ENCODE results near the gene ATP2B2. TPM values are rescaled to one million over a fixed set of nuclear protein-coding genes. Genes with fewer than 3 reads are reported as not detected.

ATP2B2 gene
- total and polyA plus RNA-seq, 2 donors, result 0.13 to 0.53 TPM

GRCh38 chr3:10523561-10523960, 18.2 kb upstream of the ATP2B2 start:
- Histone ChIP-seq H3K4me1 (ENCODE audit: insufficient read depth) (no peaks in the 10 kb centered on the region), H3K36me3 (ENCODE audit: insufficient read depth) (no peaks in the 10 kb centered on the region), H3K27ac (ENCODE audit: low read depth) (no peak overlapping the region), H3K4me3 (ENCODE audit: low read depth, low read length) (no peak overlapping the region)
- 52% methylated on average over 5 of the region's 5 CpGs for WGBS
- DNase-seq (ENCODE audit: extremely low spot score), result no peak

GRCh38 chr3:10522646-10523303, 17.4 kb upstream of the ATP2B2 start:
- Histone ChIP-seq H3K36me3 (ENCODE audit: insufficient read depth) (no peaks in the 10 kb centered on the region), H3K4me3 (ENCODE audit: low read depth, low read length) (no peak overlapping the region), H3K27ac (ENCODE audit: low read depth) (no peak overlapping the region), H3K4me1 (ENCODE audit: insufficient read depth) (no peaks in the 10 kb centered on the region)
- no peak for DNase-seq (ENCODE audit: extremely low spot score)
- WGBS, result 75% methylated on average over 3 of the region's 3 CpGs

GRCh38 chr3:10521772-10522441, 16.5 kb upstream of the ATP2B2 start:
- Histone ChIP-seq H3K36me3 (ENCODE audit: insufficient read depth) (no peaks in the 10 kb centered on the region), H3K4me1 (ENCODE audit: insufficient read depth) (no peaks in the 10 kb centered on the region), H3K4me3 (ENCODE audit: low read depth, low read length) (no peak overlapping the region), H3K27ac (ENCODE audit: low read depth) (no peak overlapping the region)
- no peak for DNase-seq (ENCODE audit: extremely low spot score)
- 65% methylated on average over 6 of the region's 6 CpGs for WGBS

DNA sequence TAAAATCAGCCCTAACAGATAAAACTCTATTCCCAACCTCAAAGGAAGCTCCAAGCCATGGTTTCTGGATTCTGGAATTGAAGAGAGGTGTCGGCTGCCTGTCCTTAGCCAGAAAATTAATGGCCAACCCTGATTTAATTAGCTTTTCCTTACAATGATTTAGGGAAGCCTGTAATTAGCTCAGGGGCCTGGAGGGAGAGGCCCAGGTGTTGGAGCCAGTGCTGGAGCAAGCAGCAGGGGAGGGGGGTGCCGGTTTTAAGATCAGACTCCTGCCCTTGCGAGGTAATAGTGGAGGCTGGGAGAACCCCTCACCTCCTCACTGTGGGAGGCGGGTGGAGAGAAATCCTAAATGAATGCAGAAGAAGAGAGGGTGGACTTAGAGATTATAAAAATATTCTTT, 14.7 kb upstream of the ATP2B2 start:
- no peak overlapping the region for H3K4me3 ChIP-seq (ENCODE audit: low read depth, low read length)
- H3K4me1 ChIP-seq (ENCODE audit: insufficient read depth), result no peaks in the 10 kb centered on the region
- H3K27ac ChIP-seq (ENCODE audit: low read depth), result no peak overlapping the region
- no peaks in the 10 kb centered on the region for H3K36me3 ChIP-seq (ENCODE audit: insufficient read depth)
- WGBS, result 64% methylated on average over 4 of the region's 4 CpGs
- no peak for DNase-seq (ENCODE audit: extremely low spot score)

- Histone ChIP-seq H3K36me3 (ENCODE audit: insufficient read depth) (no peaks in the 10 kb centered on the region), H3K4me1 (ENCODE audit: insufficient read depth) (no peaks in the 10 kb centered on the region), H3K4me3 (ENCODE audit: low read depth, low read length) (no peak overlapping the region), H3K27ac (ENCODE audit: low read depth) (no peak overlapping the region)
- 64% methylated on average over 7 of the region's 7 CpGs for WGBS
- DNase-seq (ENCODE audit: extremely low spot score), result no peak
Measured at GRCh38 chr3:10519236-10519635, 13.8 kb upstream of the ATP2B2 start.

- WGBS, result 52% methylated on average over 13 of the region's 13 CpGs
- H3K4me1 ChIP-seq (ENCODE audit: insufficient read depth), result no peaks in the 10 kb centered on the region
- DNase-seq (ENCODE audit: extremely low spot score), result no peak
- H3K4me3 ChIP-seq (ENCODE audit: low read depth, low read length), result no peak overlapping the region
- H3K36me3 ChIP-seq (ENCODE audit: insufficient read depth), result no peaks in the 10 kb centered on the region
- no peak overlapping the region for H3K27ac ChIP-seq (ENCODE audit: low read depth)
Measured at GRCh38 chr3:10518506-10519150, 13.2 kb upstream of the ATP2B2 start.

- no peak overlapping the region for H3K27ac ChIP-seq (ENCODE audit: low read depth)
- no peak overlapping the region for H3K4me3 ChIP-seq (ENCODE audit: low read depth, low read length)
- DNase-seq (ENCODE audit: extremely low spot score), result no peak
- no peaks in the 10 kb centered on the region for H3K36me3 ChIP-seq (ENCODE audit: insufficient read depth)
- WGBS, result 56% methylated on average over 7 of the region's 7 CpGs
- no peaks in the 10 kb centered on the region for H3K4me1 ChIP-seq (ENCODE audit: insufficient read depth)
Measured at GRCh38 chr3:10517627-10518026, 12.2 kb upstream of the ATP2B2 start.

GRCh38 chr3:10516544-10517452, 11.4 kb upstream of the ATP2B2 start:
- Histone ChIP-seq H3K27ac (ENCODE audit: low read depth) (no peak overlapping the region), H3K36me3 (ENCODE audit: insufficient read depth) (no peaks in the 10 kb centered on the region), H3K4me1 (ENCODE audit: insufficient read depth) (no peaks in the 10 kb centered on the region), H3K4me3 (ENCODE audit: low read depth, low read length) (no peak overlapping the region)
- 49% methylated on average over 14 of the region's 14 CpGs for WGBS
- DNase-seq (ENCODE audit: extremely low spot score), result no peak

GRCh38 chr3:10515884-10516495, 10.6 kb upstream of the ATP2B2 start:
- no peak for DNase-seq (ENCODE audit: extremely low spot score)
- no peaks in the 10 kb centered on the region for H3K4me1 ChIP-seq (ENCODE audit: insufficient read depth)
- WGBS, result 57% methylated on average over 7 of the region's 7 CpGs

GRCh38 chr3:10515396-10515795, 10.0 kb upstream of the ATP2B2 start:
- Histone ChIP-seq H3K27ac (ENCODE audit: low read depth) (no peak overlapping the region), H3K36me3 (ENCODE audit: insufficient read depth) (no peaks in the 10 kb centered on the region), H3K4me1 (ENCODE audit: insufficient read depth) (no peaks in the 10 kb centered on the region), H3K4me3 (ENCODE audit: low read depth, low read length) (no peak overlapping the region)
- 57% methylated on average over 3 of the region's 3 CpGs for WGBS
- DNase-seq (ENCODE audit: extremely low spot score), result no peak

More at GRCh38 chr3:10515884-10516495, 10.6 kb upstream of the ATP2B2 start:
- Histone ChIP-seq H3K4me3 (ENCODE audit: low read depth, low read length) (no peak overlapping the region), H3K27ac (ENCODE audit: low read depth) (no peak overlapping the region), H3K36me3 (ENCODE audit: insufficient read depth) (no peaks in the 10 kb centered on the region)

DNA sequence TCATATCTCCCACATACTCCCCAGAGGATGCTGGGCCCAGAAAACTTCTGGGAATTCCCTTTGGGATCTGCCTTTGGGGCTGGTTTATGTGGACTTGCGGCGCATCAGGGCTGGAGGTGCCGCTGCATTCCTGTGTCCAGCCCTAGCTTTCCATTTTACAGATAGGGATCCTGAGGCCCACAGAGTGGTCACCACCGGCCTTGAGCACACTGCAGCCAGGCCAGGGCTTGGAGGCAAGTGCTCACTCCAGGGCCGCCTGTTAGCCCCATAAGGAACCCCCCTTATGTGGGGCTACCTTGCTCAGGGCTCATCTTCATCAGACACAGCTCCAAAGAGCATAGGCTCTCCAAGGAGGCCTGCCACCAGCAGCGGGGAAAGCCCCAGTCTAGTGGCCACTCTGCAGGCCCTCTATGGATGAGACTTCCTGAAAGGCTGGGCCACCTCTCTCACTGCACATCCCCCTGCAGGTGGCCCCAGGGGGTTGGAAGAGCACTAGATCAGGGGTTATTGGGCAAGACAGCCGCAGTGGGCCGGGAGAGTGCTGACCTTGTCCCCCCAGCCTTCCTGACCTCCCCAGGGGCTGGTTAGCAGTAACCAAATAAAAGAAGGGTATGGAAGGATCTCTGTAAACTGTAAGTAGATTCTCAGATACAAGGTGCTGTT, 9.2 kb upstream of the ATP2B2 start:
- no peak for DNase-seq (ENCODE audit: extremely low spot score)

DNA sequence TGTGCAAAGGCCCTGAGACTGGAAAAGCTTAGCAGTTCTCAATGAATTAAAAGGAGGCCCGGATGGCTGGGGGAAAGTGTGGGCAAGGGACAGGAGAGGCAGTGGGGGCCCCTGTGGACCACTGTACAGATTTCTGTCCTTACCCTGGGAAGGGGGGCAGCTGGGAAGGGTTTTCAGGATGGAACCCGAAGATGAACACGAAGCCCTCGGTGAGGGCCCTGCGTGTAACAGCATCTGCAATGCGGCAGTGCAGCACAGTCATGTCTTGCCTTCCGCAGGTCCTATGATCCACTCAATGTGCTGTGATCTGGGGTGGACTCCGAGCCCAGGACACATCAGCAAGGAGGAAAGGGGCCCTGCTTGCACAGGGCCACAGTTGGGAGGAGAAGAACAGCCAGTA, 7.9 kb upstream of the ATP2B2 start:
- DNase-seq (ENCODE audit: extremely low spot score), result no peak

More for the DNA sequence above, 9.2 kb upstream of the ATP2B2 start:
- H3K27ac ChIP-seq (ENCODE audit: low read depth), result no peak overlapping the region
- no peaks in the 10 kb centered on the region for H3K4me1 ChIP-seq (ENCODE audit: insufficient read depth)
- no peak overlapping the region for H3K4me3 ChIP-seq (ENCODE audit: low read depth, low read length)
- no peaks in the 10 kb centered on the region for H3K36me3 ChIP-seq (ENCODE audit: insufficient read depth)
- WGBS, result 85% methylated on average over 8 of the region's 8 CpGs

GRCh38 chr3:10512687-10513086, 7.3 kb upstream of the ATP2B2 start:
- WGBS, result 86% methylated on average over 6 of the region's 6 CpGs
- no peak for DNase-seq (ENCODE audit: extremely low spot score)
- no peak overlapping the region for H3K27ac ChIP-seq (ENCODE audit: low read depth)
- H3K4me3 ChIP-seq (ENCODE audit: low read depth, low read length), result no peak overlapping the region
- H3K4me1 ChIP-seq (ENCODE audit: insufficient read depth), result no peaks in the 10 kb centered on the region
- H3K36me3 ChIP-seq (ENCODE audit: insufficient read depth), result no peaks in the 10 kb centered on the region

More for the DNA sequence above, 7.9 kb upstream of the ATP2B2 start:
- WGBS, result 89% methylated on average over 8 of the region's 8 CpGs
- H3K27ac ChIP-seq (ENCODE audit: low read depth), result no peak overlapping the region
- H3K4me3 ChIP-seq (ENCODE audit: low read depth, low read length), result no peak overlapping the region
- H3K36me3 ChIP-seq (ENCODE audit: insufficient read depth), result no peaks in the 10 kb centered on the region
- no peaks in the 10 kb centered on the region for H3K4me1 ChIP-seq (ENCODE audit: insufficient read depth)
